SKM-1 (cell line): ENCODE data around the gene HNF4A.

Source experiments
- DNase-seq: peaks from one replicate; lab custom pipeline; 2025; ENCODE audit not compliant: unreplicated experiment; lab: John Stamatoyannopoulos, UW

Gene HNF4A

DNA sequence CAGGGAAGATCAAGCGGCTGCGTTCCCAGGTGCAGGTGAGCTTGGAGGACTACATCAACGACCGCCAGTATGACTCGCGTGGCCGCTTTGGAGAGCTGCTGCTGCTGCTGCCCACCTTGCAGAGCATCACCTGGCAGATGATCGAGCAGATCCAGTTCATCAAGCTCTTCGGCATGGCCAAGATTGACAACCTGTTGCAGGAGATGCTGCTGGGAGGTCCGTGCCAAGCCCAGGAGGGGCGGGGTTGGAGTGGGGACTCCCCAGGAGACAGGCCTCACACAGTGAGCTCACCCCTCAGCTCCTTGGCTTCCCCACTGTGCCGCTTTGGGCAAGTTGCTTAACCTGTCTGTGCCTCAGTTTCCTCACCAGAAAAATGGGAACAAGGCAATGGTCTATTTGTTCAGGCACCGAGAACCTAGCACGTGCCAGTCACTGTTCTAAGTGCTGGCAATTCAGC lies 68.6 kb downstream of the HNF4A start:
- DNase-seq, result no peak

- no peak for DNase-seq
Measured at GRCh38 chr20:44425923-44426322, 70.4 kb downstream of the HNF4A start.

DNA sequence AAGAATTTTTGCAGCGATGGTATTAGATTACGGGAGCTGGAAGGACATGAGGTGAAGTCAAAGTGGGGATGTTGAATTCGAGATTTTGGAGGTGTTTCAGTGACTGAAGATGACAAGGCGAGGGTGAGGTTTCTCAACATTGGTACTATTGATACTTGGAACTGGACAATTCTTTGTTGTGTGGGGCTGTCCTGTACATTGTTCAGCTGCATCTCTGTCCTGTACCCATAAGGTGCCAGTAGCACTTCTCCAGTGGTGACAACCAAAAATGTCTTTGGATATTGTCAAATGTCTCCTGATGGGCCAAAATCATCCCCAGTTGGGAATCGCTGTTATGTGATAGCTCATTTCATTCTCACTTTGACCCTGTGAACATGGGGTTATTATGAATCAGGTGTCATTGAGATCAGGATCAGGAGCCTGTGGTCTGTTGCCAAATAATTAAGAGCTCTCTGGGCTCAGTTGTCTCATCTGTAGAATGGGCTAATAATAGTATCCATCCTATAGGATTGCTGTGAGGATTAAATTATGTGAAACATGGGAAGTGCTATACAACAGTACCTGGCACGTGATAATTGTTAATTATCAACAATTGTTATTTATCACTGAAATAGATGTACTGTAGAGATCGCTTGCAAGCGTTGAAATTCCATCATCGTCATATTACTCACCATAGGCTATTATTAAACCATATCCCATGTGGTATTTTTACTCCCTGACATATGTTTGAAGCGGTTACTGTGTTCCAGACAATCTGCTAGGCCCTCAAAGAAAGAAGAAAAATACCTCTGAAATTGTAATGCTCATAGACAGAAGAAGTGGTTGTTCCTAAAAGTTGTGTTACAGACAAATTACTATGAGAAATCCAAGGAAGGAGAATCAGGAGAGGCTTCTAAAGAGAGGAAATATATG lies 71.6 kb downstream of the HNF4A start:
- no peak for DNase-seq

GRCh38 chr20:44427804-44428173 lies 72.3 kb downstream of the HNF4A start:
- no peak for DNase-seq

DNA sequence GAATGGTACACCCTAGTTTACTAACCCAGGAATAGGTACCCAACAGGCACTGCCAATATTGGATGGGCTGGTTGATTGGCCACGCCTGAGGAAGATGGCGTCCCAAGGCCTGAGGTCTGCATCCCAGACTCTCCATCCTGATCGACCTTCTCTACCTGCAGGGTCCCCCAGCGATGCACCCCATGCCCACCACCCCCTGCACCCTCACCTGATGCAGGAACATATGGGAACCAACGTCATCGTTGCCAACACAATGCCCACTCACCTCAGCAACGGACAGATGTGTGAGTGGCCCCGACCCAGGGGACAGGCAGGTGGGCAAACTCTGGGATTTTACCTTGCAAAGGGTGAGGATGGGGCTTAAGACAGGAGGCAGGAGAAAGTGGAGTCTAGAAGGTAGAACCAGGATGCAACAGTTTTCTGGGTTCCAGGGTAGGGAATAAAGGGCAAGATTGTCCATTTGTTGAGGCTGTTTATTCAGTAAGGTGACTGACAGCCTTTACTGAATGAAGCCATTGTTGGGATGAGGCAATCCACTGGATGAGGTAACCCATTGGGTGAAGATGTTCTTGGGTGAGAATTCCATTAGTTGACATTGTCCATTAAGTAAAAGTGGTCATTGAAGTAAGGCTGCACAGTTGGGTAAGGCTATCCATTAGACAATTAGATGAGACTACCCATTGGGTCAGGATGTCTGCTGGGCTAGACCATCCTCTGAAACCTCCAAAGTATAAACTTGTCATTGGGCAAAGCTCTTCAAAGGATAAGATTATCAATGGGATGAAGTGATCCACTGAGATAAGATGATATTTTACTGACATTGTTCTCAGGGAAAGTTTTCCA lies 72.9 kb downstream of the HNF4A start:
- no peak for DNase-seq

- no peak for DNase-seq
Measured at GRCh38 chr20:44429017-44429339, 73.5 kb downstream of the HNF4A start.

GRCh38 chr20:44429419-44430269 lies 74.1 kb downstream of the HNF4A start:
- no peak for DNase-seq

DNA sequence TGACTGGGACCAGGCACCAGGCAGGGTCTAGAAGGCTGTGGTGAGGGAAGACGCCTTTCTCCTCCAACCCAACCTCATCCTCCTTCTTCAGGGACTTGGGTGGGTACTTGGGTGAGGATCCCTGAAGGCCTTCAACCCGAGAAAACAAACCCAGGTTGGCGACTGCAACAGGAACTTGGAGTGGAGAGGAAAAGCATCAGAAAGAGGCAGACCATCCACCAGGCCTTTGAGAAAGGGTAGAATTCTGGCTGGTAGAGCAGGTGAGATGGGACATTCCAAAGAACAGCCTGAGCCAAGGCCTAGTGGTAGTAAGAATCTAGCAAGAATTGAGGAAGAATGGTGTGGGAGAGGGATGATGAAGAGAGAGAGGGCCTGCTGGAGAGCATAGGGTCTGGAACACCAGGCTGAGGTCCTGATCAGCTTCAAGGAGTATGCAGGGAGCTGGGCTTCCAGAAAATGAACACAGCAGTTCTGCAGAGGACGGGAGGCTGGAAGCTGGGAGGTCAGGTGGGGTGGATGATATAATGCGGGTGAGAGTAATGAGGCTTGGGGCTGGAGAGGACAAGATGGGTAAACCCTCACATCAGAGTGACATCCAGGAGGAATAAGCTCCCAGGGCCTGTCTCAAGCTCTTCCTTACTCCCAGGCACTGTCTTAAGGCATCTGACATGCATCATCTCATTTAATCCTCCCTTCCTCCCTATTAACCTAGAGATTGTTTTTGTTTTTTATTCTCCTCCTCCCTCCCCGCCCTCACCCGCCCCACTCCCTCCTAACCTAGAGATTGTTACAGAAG lies 75.0 kb downstream of the HNF4A start:
- no peak for DNase-seq

GRCh38 chr20:44431118-44431501 lies 75.6 kb downstream of the HNF4A start:
- no peak for DNase-seq

GRCh38 chr20:44431502-44432234 lies 76.2 kb downstream of the HNF4A start:
- no peak for DNase-seq

GRCh38 chr20:44432618-44433577 lies 77.4 kb downstream of the HNF4A start:
- DNase-seq, result no peak

DNA sequence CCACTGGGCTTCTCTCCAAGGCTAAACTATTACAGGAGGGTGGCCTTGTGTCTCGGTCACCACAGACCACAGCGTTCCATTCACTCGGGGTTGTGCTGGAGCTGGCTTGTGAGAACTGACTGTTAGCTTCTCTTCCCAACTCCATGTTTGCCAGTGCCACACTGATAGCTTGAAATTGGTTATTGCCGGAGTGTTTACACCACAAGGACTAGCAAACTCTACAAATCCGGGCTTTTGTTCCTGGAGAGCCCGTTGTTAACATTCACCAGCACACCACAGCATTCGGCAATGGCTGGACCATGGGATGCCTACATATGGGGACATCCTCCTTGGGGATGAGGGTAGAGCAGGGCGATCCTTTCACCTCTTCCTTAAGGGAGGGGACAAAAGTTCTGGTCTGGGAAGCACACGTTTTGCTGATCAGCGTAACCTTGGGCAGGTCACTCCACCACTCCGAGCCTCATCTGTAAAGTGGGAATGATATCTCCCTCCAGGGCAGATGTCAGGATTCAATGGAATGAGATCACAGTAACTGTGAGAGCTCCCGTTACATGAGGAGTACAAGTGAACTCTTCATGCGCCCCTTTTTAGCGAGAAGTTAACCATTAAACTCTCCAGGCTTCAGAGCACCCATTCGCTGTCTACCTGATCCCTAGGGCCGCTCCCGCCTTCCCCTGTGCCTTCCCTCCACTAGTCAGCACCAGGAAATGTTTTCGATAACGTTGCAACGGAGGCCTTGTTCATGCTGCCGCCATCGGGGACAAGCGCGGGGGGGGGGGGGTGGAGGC lies 78.4 kb downstream of the HNF4A start:
- no peak for DNase-seq

- DNase-seq, result no peak
Measured at GRCh38 chr20:44435630-44436335, 80.3 kb downstream of the HNF4A start.

DNA sequence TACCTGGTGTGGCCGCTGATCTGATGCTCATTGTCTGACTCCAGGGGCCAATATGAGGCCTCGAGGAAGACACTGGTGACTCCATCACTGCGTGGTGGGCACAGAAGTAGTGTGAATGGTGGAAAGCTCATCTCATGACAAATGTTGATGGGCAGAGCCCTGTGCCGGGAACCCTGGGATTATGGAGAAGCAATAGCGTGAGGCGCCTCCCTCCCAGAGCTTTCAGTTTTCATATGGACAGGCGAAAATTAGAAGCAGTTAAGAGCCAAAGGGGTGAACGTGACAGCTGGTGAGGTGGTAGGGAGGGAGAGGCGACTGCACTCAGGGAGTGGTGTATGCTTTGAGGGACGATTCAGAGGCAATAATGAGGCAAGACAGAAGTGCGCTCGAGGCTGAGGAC lies 80.9 kb downstream of the HNF4A start:
- no peak for DNase-seq

GRCh38 chr20:44437497-44437896 lies 82.0 kb downstream of the HNF4A start:
- DNase-seq, result no peak

DNA sequence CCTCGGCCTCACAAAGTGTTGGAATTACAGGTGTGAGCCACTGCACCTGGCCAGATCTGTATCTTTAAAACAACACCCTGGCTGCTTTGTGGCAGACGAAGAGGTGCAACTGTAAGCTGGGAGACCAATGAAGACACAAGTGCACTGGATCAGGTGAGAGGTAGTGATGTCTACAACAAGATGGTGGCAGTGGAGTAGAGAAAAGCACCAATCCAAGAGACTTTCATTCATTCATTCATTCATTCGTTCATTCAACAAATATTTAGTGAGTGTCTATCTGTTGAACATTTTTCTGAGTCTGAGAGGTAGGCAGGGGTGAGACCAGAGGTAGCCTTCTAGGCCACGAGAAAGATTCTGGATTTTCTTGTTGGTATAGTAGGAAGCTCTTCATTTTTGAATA lies 83.3 kb downstream of the HNF4A start:
- DNase-seq, result no peak

- no peak for DNase-seq
Measured at GRCh38 chr20:44439318-44439717, 83.8 kb downstream of the HNF4A start.
